GM12878 (cell line): ENCODE measurements around the gene MYO1H. TPM values are rescaled to one million over a fixed set of nuclear protein-coding genes. Genes with fewer than 3 reads are reported as not detected.

Experiments used
- ATAC-seq: fragments of 200-7000 bp; cut with Tn5 transposase; 3 replicates; pipeline ENCODE4 v1.9.1; 2020; ENCODE audit warnings: mild to moderate bottlenecking, moderate library complexity
- BruUV-seq: library from RNA; stranded (reverse); fragments of 400-500 nt; replicated peaks from 2 replicates; lab custom pipeline; 2021; lab: Mats Ljungman, UMichigan
- CTCF ChIA-PET: fragments of 300-600 bp; sonication (Branson Sonifier 250); formaldehyde crosslinking; extraction: SDS; loops from one replicate; lab custom pipeline; 2021; ENCODE audit warnings: inconsistent platforms; lab: Yijun Ruan, JAX
- POLR2A ChIA-PET: fragments of 350-600 bp; formaldehyde crosslinking; extraction: SDS; loops from one replicate; lab custom pipeline; 2021; ENCODE audit warnings: inconsistent platforms; lab: Charles Lee
- RAD21 ChIA-PET: fragments of 300-600 bp; sonication (Branson Sonifier 250); formaldehyde crosslinking; loops from one replicate; lab custom pipeline; 2023; ENCODE audit warnings: antibody characterized with exemption; ENCODE audit not compliant: unreplicated experiment; lab: Charles Lee
- SMC1A ChIA-PET: fragments of 300-600 bp; sonication (Branson Sonifier 250); formaldehyde crosslinking; loops from one replicate; lab custom pipeline; 2023; ENCODE audit not compliant: unreplicated experiment, uncharacterized antibody; lab: Charles Lee
- DNase-seq: peaks from one replicate; pipeline ENCODE4 v3.0.0-alpha.2; 2011; ENCODE audit warnings: low read depth, low spot score
- FAIRE-seq: peaks from 3 replicates; lab custom pipeline; 2011; peaks lifted over from hg19 to GRCh38; lab: Jason Lieb, UNC
- H2AFZ ChIP-seq: 2 replicates; pipeline ENCODE4 v1.6.0; 2011; ENCODE audit warnings: low read depth, low read length, control low read depth; ENCODE audit not compliant: control insufficient read depth
- H3K27ac ChIP-seq: 2 replicates; pipeline ENCODE4 v1.5.1; 2011; ENCODE audit warnings: control low read depth; ENCODE audit not compliant: control insufficient read depth, insufficient read depth
- H3K27me3 ChIP-seq, 2 experiments: replicated peaks in 1 of 2; 2 replicates each; pipeline versions ENCODE4 v1.6.0 to v1.6.1; 2011; ENCODE audit warnings: low read length in 1 of 2; ENCODE audit not compliant: control insufficient read depth in 2 of 2, insufficient read depth in 2 of 2
- H3K36me3 ChIP-seq, 2 experiments: 2 replicates each; pipeline ENCODE4 v1.5.1; 2011; ENCODE audit warnings: low read length in 1 of 2; ENCODE audit not compliant: control insufficient read depth in 2 of 2, insufficient read depth in 2 of 2
- H3K4me1 ChIP-seq: 2 replicates; pipeline ENCODE4 v1.6.1; 2011; ENCODE audit warnings: mild to moderate bottlenecking, low read length, moderate library complexity, mixed read lengths; ENCODE audit not compliant: control insufficient read depth, insufficient read depth
- H3K4me2 ChIP-seq: 2 replicates; pipeline ENCODE4 v1.6.0; 2011; ENCODE audit warnings: control low read depth; ENCODE audit not compliant: control insufficient read depth, insufficient read depth
- H3K4me3 ChIP-seq: fragments of 200-600 bp; sonication (generic); 2 replicates; pipeline ENCODE4 v1.5.1; 2016
- H3K79me2 ChIP-seq: 2 replicates; pipeline ENCODE4 v1.6.0; 2011; ENCODE audit warnings: low read length; ENCODE audit not compliant: control insufficient read depth, insufficient read depth
- H3K9ac ChIP-seq: 2 replicates; pipeline ENCODE4 v1.8.0; 2011; ENCODE audit warnings: low read length, control low read depth, mixed read lengths; ENCODE audit not compliant: control insufficient read depth, insufficient read depth
- H3K9me3 ChIP-seq: replicated peaks from 3 replicates; pipeline ENCODE4 v1.5.1; 2011; ENCODE audit warnings: mild to moderate bottlenecking, low read length; ENCODE audit not compliant: control insufficient read depth, insufficient read depth
- H4K20me1 ChIP-seq: 2 replicates; pipeline ENCODE4 v1.6.0; 2011; ENCODE audit not compliant: control insufficient read depth, insufficient read depth
- BACH1 ChIP-seq: fragments of 450-650 bp; IDR thresholded peaks from 2 replicates; pipeline ENCODE4 v1.6.1; 2017; ENCODE audit warnings: mild to moderate bottlenecking, borderline replicate concordance
- CHD2 ChIP-seq: IDR thresholded peaks from 2 replicates; pipeline ENCODE4 v1.6.1; 2011; ENCODE audit warnings: low read depth, low read length, improper control_type of control experiment, borderline replicate concordance
- CREB1 ChIP-seq: IDR thresholded peaks from 2 replicates; pipeline ENCODE4 v1.6.1; 2012; ENCODE audit warnings: low read depth, mild to moderate bottlenecking, inconsistent platforms
- EED ChIP-seq: sonication (generic); IDR thresholded peaks from 2 replicates; pipeline ENCODE4 v1.6.1; 2016; ENCODE audit warnings: antibody characterized with exemption, low read depth
- HDAC6 ChIP-seq: fragments of 200-600 bp; sonication (generic); IDR thresholded peaks from one replicate; pipeline ENCODE4 v1.8.0; 2017; ENCODE audit warnings: antibody characterized with exemption; ENCODE audit not compliant: unreplicated experiment
- JUND ChIP-seq: IDR thresholded peaks from 2 replicates; pipeline ENCODE4 v1.6.1; 2012; ENCODE audit warnings: low read depth, mild to moderate bottlenecking, low read length, improper control_type of control experiment, moderate library complexity
- MAX ChIP-seq: IDR thresholded peaks from 2 replicates; pipeline ENCODE4 v1.6.1; 2012; ENCODE audit warnings: low read depth, low read length, improper control_type of control experiment
- MXI1 ChIP-seq: fragments of 150-350 bp; IDR thresholded peaks from 2 replicates; pipeline ENCODE4 v1.6.1; 2011; ENCODE audit warnings: low read depth, mild to moderate bottlenecking, inconsistent platforms, low read length, improper control_type of control experiment
- MYB ChIP-seq: fragments of 150-350 bp; IDR thresholded peaks from 2 replicates; pipeline ENCODE4 v1.6.1; 2014; ENCODE audit warnings: mild to moderate bottlenecking, low read depth, low read length, borderline replicate concordance
- NFYA ChIP-seq: IDR thresholded peaks from 2 replicates; pipeline ENCODE4 v1.6.1; 2011; ENCODE audit warnings: low read depth, mild to moderate bottlenecking, low read length, improper control_type of control experiment, borderline replicate concordance
- NR2C1 ChIP-seq: fragments of 450-650 bp; IDR thresholded peaks from 2 replicates; pipeline ENCODE4 v1.6.1; 2017; ENCODE audit warnings: antibody characterized with exemption, mild to moderate bottlenecking, moderate library complexity
- RELB ChIP-seq: fragments of 450-650 bp; IDR thresholded peaks from 2 replicates; pipeline ENCODE4 v1.6.1; 2017; ENCODE audit warnings: low read depth, mild to moderate bottlenecking, moderate library complexity
- SKIL ChIP-seq: fragments of 450-650 bp; IDR thresholded peaks from 2 replicates; pipeline ENCODE4 v1.6.1; 2017; ENCODE audit warnings: mild to moderate bottlenecking, low read depth, inconsistent platforms; ENCODE audit not compliant: poor library complexity, severe bottlenecking
- SMAD1 ChIP-seq: fragments of 450-650 bp; IDR thresholded peaks from 2 replicates; pipeline ENCODE4 v1.6.1; 2018; ENCODE audit warnings: mild to moderate bottlenecking, low read depth; ENCODE audit not compliant: partially characterized antibody
- SREBF1 ChIP-seq: IDR thresholded peaks from 2 replicates; pipeline ENCODE4 v1.6.1; 2012; ENCODE audit warnings: mild to moderate bottlenecking, low read length
- TARDBP ChIP-seq: IDR thresholded peaks from 2 replicates; pipeline ENCODE4 v1.6.1; 2016; ENCODE audit warnings: borderline replicate concordance
- USF1 ChIP-seq: IDR thresholded peaks from 2 replicates; pipeline ENCODE4 v1.6.1; 2011; ENCODE audit warnings: borderline replicate concordance, low read depth, mild to moderate bottlenecking, moderate library complexity, mixed read lengths, low read length; ENCODE audit not compliant: insufficient read depth; ENCODE audit errors: extremely low read length
- ZSCAN29 ChIP-seq: fragments of 450-650 bp; IDR thresholded peaks from 2 replicates; pipeline ENCODE4 v1.6.1; 2017; ENCODE audit warnings: mild to moderate bottlenecking, moderate library complexity
- WGBS: methylation state at CpG from one replicate; pipeline ENCODE4 v1.1.6; 2016; ENCODE audit warnings: low lambda C conversion rate; ENCODE audit not compliant: insufficient replicate concordance, insufficient coverage; ENCODE audit errors: missing lambda C conversion rate; 5-methylcytosine and 5-hydroxymethylcytosine counted together
- in situ Hi-C: fragments of 300-500 bp; cut with MboI; formaldehyde crosslinking; loops from 9 replicates; pipeline ENCODE4 v1.14.3; 2018; ENCODE audit warnings: mixed read lengths
- intact Hi-C: fragments of 100-400 bp; cut with micrococcal nuclease; formaldehyde crosslinking; loops from one replicate; pipeline ENCODE4 v1.14.2; 2022; ENCODE audit not compliant: unreplicated experiment
- polyA plus RNA-seq, 11 experiments: library from polyadenylated mRNA; depleted of rRNA in 4 of 11; unstranded in 6 of 11; stranded (reverse) in 5 of 11; fragments of >200 nt; fragmentation: Nextera tagmentation in 4 of 11; fragmentation: Illumina TruSeq in 1 of 11; extraction: Ambion mirVana in 4 of 11; extraction: Trizol in 1 of 11; gene quantifications; 1 replicate in 1 of 11; 2 replicates in 10 of 11; pipeline versions ENCODE4 v1.2.1 to v1.2.3, GENCODE V29; 2011 to 2016; ENCODE audit warnings: inconsistent platforms in 2 of 11, missing spikeins in 2 of 11, low read depth in 1 of 11
- total RNA-seq, 4 experiments: library from RNA; depleted of rRNA in 3 of 4; stranded (reverse); fragments of >200 nt in 3 of 4; fragmentation: Illumina TruSeq in 1 of 4; extraction: Trizol in 1 of 4; gene quantifications; 2 replicates each; pipeline versions ENCODE4 v1.2.1 to v1.2.3, GENCODE V29; 2013 to 2021
- TF ChIP-seq, protein P1 (sequence below): fragments of 450-650 bp; IDR thresholded peaks from 2 replicates; pipeline ENCODE4 v1.6.1; 2016; ENCODE audit warnings: mild to moderate bottlenecking

MYO1H gene
- total and polyA plus RNA-seq, 10 of the 15 experiments (the other 5 are each of a cell fraction or from before 2014, with no cell fraction given) = 0.05 TPM; not detected in 9

GRCh38 chr12:109493938-109494337 is 146.2 kb downstream of the MYO1H start:
- ATAC-seq (no peak), FAIRE-seq (no peak), DNase-seq (no peak)
- intact Hi-C loops = no loop called here
- Histone ChIP-seq H2AFZ (no peak overlapping the region), H3K9me3 (no peaks in the 10 kb centered on the region), H3K9ac (no peak overlapping the region), H3K36me3 (peaks cover 0 to 17% of the 10 kb centered on the region in 2 experiments; a peak in 3 of 4 replicates), H3K27ac (no peak overlapping the region), H3K4me2 (no peak overlapping the region), H3K4me3 (no peak overlapping the region), H4K20me1 (no peaks in the 10 kb centered on the region), H3K27me3 (no peaks in the 10 kb centered on the region), H3K4me1 (no peaks in the 10 kb centered on the region), H3K79me2 (no peaks in the 10 kb centered on the region)
- 100% methylated on average over 1 of the region's 1 CpG for WGBS
- ChIA-PET CTCF (interaction anchor here (0.6 to 1.0 kb wide), 2 partner anchors 61 to 191 kb away, joined by 3 to 4 read pairs; no protein-coding TSS in a partner anchor), RAD21 (no interaction called here), POLR2A (interaction anchor here (1.5 kb wide), 1 partner anchor 11 kb away, joined by 3 read pairs; no protein-coding TSS in a partner anchor), SMC1A (interaction anchor here (0.5 kb wide), 1 partner anchor 902 kb away, joined by 4 read pairs; no protein-coding TSS in a partner anchor)
- TF ChIP-seq, protein P1, sequence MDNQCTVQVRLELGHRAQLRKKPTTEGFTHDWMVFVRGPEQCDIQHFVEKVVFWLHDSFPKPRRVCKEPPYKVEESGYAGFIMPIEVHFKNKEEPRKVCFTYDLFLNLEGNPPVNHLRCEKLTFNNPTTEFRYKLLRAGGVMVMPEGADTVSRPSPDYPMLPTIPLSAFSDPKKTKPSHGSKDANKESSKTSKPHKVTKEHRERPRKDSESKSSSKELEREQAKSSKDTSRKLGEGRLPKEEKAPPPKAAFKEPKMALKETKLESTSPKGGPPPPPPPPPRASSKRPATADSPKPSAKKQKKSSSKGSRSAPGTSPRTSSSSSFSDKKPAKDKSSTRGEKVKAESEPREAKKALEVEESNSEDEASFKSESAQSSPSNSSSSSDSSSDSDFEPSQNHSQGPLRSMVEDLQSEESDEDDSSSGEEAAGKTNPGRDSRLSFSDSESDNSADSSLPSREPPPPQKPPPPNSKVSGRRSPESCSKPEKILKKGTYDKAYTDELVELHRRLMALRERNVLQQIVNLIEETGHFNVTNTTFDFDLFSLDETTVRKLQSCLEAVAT = no peak
- TF ChIP-seq BACH1 = no peak
- TF ChIP-seq EED = no peak
- no peak for TF ChIP-seq SKIL
- no peak for TF ChIP-seq HDAC6
- no peak for TF ChIP-seq CHD2
- no peak for TF ChIP-seq ZSCAN29
- no peak for TF ChIP-seq TARDBP
- no peak for TF ChIP-seq RELB
- no peak for TF ChIP-seq MAX
- TF ChIP-seq CREB1 = no peak
- TF ChIP-seq USF1 = no peak
- no peak for TF ChIP-seq NFYA
- TF ChIP-seq JUND = no peak
- no peak for TF ChIP-seq NR2C1
- TF ChIP-seq SREBF1 = no peak
- no peak for TF ChIP-seq MYB
- no peak for TF ChIP-seq SMAD1
- no peak for TF ChIP-seq MXI1
- BruUV-seq = no TSS peak
- in situ Hi-C loops = no loop called here
